ENCODE data around the gene SOBP.

The SOBP gene

GRCh38 chr6:107488875-107489635 is 862 bp upstream of the SOBP start:
- peak; percentile 23 for DNase-seq (ENCODE audit: low read depth)
- TF ChIP-seq, protein P1, sequence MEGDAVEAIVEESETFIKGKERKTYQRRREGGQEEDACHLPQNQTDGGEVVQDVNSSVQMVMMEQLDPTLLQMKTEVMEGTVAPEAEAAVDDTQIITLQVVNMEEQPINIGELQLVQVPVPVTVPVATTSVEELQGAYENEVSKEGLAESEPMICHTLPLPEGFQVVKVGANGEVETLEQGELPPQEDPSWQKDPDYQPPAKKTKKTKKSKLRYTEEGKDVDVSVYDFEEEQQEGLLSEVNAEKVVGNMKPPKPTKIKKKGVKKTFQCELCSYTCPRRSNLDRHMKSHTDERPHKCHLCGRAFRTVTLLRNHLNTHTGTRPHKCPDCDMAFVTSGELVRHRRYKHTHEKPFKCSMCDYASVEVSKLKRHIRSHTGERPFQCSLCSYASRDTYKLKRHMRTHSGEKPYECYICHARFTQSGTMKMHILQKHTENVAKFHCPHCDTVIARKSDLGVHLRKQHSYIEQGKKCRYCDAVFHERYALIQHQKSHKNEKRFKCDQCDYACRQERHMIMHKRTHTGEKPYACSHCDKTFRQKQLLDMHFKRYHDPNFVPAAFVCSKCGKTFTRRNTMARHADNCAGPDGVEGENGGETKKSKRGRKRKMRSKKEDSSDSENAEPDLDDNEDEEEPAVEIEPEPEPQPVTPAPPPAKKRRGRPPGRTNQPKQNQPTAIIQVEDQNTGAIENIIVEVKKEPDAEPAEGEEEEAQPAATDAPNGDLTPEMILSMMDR (IDR thresholded peaks at IDR 0.05; ENCODE audit: low read length, missing control alignments), result no peak
- peak overlapping the region; percentile 80 for H3K4me3 ChIP-seq (replicated peaks; ENCODE audit: low read depth, low read length)

- no peak for DNase-seq (ENCODE audit: low read depth)
- H3K4me3 ChIP-seq (replicated peaks; ENCODE audit: low read depth, low read length), result peak overlapping the region; percentile 80
- TF ChIP-seq, protein P1 (IDR thresholded peaks at IDR 0.05; ENCODE audit: low read length, missing control alignments), result no peak
These were observed 735 bp downstream of the SOBP start for GRCh38 chr6:107490566-107491137.

- DNase-seq (ENCODE audit: low read depth), result peak; percentile 63
- H3K4me3 ChIP-seq (replicated peaks; ENCODE audit: low read depth, low read length), result peak overlapping the region; percentile 80
- TF ChIP-seq, protein P1 (IDR thresholded peaks at IDR 0.05; ENCODE audit: low read length, missing control alignments), result no peak
These were observed 1.3 kb downstream of the SOBP start for GRCh38 chr6:107491138-107491609.

- H3K4me3 ChIP-seq (replicated peaks; ENCODE audit: low read depth, low read length), result peak overlapping the region; percentile 80
- TF ChIP-seq, protein P1 (IDR thresholded peaks at IDR 0.05; ENCODE audit: low read length, missing control alignments), result no peak
- peak; percentile 76 for DNase-seq (ENCODE audit: low read depth)
These were observed 2.1 kb downstream of the SOBP start for GRCh38 chr6:107491760-107492660.

GRCh38 chr6:107493158-107494057 is 3.5 kb downstream of the SOBP start:
- peak overlapping the region; percentile 80 for H3K4me3 ChIP-seq (replicated peaks; ENCODE audit: low read depth, low read length)
- peak; percentile 50 for DNase-seq (ENCODE audit: low read depth)
- TF ChIP-seq, protein P1 (IDR thresholded peaks at IDR 0.05; ENCODE audit: low read length, missing control alignments), result no peak

DNA sequence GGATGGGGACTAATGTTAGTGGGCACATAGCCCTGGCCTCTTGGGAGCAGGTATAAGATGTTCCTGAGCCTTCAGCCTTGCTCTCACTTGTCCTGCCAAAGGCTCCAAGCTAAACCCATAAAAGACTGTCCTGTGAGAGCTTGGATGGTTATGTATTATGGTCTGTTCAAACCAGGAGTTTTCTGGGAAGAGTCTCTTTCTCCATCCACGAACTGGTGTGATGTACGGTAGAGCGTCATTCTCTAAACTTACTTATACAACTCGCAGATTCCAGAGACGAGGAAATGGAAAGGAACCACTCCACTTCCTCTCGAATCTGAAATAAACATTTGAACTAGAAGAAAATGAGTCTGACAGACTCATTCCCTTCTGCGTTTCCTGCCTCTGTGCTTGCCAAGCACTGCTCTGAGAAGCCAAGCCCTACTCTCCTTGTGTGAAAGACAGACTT is 5.3 kb downstream of the SOBP start:
- DNase-seq (ENCODE audit: low read depth), result peak; percentile 67
- TF ChIP-seq, protein P1 (IDR thresholded peaks at IDR 0.05; ENCODE audit: low read length, missing control alignments), result no peak
- H3K4me3 ChIP-seq (replicated peaks; ENCODE audit: low read depth, low read length), result peak overlapping the region; percentile 27

Measured in fibroblast of pulmonary artery (primary cell).